NCI-H2081 (cell line): ENCODE results near the gene SPSB2.
"Not testable (repeated sequence)": the region's sequence is repeated elsewhere in the genome, so short reads cannot be mapped to it uniquely, and the experiment has no call there.

Experiments
- DNase-seq, 2 experiments: peaks; one replicate each; lab custom pipeline; 2025; lab: John Stamatoyannopoulos, UW

Gene SPSB2

DNA sequence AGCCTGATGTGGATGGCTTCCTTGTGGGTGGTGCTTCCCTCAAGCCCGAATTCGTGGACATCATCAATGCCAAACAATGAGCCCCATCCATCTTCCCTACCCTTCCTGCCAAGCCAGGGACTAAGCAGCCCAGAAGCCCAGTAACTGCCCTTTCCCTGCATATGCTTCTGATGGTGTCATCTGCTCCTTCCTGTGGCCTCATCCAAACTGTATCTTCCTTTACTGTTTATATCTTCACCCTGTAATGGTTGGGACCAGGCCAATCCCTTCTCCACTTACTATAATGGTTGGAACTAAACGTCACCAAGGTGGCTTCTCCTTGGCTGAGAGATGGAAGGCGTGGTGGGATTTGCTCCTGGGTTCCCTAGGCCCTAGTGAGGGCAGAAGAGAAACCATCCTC is 2.8 kb downstream of the SPSB2 start:
- not testable (repeated sequence) for DNase-seq

DNA sequence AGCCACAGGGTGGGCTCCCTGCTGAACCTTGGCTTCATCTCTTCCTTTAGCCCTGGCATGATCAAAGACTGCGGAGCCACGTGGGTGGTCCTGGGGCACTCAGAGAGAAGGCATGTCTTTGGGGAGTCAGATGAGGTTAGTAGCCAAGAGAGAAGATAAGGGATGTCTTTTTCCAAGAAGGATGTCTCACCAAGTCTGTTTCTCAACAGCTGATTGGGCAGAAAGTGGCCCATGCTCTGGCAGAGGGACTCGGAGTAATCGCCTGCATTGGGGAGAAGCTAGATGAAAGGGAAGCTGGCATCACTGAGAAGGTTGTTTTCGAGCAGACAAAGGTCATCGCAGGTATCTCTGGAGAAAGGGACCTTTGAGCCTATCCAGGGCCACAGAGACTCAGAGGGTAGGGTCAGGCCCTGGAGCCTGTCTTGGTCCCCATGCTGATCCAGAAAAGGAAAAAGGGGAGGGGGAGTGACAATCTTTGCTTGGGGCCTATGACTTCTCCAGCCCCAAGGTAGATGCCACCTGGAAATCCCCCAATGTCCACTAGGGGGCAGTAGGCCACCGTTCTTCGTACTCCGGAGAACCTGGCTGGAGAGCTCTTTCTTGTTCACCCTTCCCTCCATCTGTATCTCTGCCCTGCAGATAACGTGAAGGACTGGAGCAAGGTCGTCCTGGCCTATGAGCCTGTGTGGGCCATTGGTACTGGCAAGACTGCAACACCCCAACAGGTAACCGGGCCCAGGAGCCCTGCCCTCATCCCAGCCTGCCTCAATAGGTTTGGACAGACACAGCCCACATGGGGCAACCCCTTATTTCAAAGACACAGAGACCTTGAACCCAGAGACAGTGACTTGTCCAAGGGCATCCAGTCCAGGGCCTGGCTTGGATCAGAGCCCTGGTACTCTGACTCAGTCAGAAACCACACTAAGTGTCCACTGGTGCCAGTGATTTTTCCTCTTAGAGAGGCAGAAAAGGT is 3.8 kb downstream of the SPSB2 start:
- DNase-seq = peak; percentile 70 to 75

GRCh38 chr12:6868211-6869048 is 4.7 kb downstream of the SPSB2 start:
- DNase-seq = no peak

- DNase-seq = peak; percentile 69 to 82
These were observed 5.5 kb downstream of the SPSB2 start, which contains the start of gene TPI1 for GRCh38 chr12:6867413-6868210. TSS of gene TPI1 (plus strand) at chr12:6867531. CDS start at chr12:6867567, 36 bp downstream.

DNA sequence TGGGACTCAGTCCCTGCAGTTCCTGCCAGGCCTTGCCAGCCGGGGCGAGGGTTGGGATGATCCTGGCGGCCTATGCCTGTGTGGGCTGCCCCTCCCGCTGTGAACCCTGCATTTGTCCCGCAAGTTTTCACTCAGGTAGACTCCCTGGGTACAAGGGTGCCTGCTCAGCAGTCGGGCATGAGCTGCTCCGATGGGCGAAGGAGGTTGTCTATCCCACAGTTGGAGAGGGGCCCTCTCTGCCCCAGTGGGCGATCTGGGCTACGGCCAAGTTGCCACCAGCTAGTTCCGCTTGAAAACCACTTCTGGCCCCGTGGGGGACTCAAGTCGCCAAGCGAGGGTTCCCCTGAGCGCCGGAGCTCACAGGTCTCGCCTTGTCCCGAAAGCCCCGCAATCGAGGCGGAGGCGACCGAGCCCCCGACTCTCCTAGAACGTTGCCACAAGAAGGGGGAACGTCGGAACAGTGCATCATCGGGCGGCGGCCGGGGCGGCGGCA is 6.1 kb downstream of the SPSB2 start:
- no peak for DNase-seq

GRCh38 chr12:6866163-6866919 is 6.8 kb downstream of the SPSB2 start:
- DNase-seq = no peak

GRCh38 chr12:6865307-6865706 is 7.8 kb downstream of the SPSB2 start:
- not testable (repeated sequence) for DNase-seq

GRCh38 chr12:6863586-6864321 is 9.3 kb downstream of the SPSB2 start:
- DNase-seq = no peak

GRCh38 chr12:6863033-6863432 is 10.1 kb downstream of the SPSB2 start:
- no peak for DNase-seq

GRCh38 chr12:6861391-6861790 is 11.7 kb downstream of the SPSB2 start:
- no peak for DNase-seq

DNA sequence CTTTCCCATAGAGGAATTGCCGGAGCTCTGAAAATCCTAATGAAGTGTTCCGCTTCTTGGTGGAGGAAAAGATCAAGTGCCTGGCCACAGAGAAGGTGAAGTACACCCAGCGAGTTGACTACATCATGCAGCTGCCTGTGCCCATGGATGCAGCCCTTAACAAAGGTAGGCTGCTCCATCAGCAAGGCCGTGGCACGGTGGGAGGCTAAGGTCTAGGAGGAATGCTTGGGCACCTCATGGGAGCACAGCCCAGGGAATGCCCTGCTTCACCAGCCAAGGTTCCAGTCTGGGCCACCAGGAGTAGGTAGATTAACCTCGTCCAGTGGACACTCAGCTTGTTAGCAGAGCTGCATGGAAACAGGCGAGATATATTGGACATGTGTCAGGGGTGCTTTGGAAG is 12.2 kb downstream of the SPSB2 start:
- DNase-seq = no peak

- no peak for DNase-seq
These were observed 13.0 kb downstream of the SPSB2 start for GRCh38 chr12:6860116-6860515.

GRCh38 chr12:6858799-6859198 is 14.3 kb downstream of the SPSB2 start:
- no peak for DNase-seq

GRCh38 chr12:6855322-6855721 is 17.8 kb downstream of the SPSB2 start:
- no peak for DNase-seq

GRCh38 chr12:6854036-6854435 is 19.1 kb downstream of the SPSB2 start:
- DNase-seq = no peak

DNA sequence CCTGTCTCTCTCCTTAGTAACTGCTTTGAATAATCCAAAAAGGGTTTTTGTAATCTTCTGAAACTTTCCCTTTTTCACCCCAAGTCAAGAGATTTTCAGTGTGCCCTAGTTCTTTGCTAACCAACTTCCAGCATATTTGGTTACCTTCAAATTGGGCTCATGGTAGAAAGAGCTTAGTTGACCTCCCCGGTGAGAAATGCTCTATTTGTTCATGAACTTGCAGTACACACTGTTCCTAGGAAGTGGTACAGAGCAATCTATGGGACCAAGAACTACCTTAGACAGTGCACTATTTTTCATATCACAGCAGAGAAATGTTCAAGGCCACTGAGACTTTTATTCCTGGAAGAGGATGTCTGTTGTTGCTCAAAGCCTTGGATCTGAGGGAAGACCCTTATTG is 19.5 kb downstream of the SPSB2 start:
- DNase-seq = no peak

DNA sequence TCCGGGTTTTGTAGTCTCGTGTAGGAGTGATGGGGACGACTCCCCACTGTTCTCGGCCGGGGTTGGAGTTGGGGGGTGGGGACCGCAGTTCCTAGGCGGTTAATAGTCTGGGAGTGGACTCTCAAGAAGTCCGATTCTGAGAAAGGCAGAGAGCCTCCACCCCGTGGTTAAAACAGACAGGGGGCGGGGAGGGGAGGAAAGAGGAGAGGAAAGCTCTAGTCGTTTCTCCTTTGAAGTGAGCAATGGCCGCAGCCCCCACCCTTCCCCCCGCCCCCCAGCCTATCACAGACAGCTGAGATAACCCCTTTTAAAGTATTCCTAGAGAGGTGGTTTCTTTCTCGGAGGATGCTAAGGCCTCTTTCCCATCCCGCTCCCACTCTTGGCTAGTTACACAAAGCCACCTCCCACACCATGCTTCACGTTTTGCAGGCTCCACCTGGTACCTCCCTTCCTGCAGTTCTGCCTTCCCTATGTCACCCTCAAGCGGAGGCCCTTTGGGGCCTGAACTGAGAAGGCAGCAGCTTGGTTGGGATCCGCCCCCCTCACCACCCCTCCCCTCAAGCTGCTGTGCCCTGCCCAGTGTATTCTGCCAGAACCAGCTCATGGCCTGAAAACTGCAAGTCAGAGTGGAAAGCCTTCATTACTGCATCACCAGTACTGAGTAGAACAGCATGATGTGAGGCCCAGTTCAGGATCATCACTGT is 20.3 kb downstream of the SPSB2 start:
- DNase-seq = peak; percentile 12 to 37

DNA sequence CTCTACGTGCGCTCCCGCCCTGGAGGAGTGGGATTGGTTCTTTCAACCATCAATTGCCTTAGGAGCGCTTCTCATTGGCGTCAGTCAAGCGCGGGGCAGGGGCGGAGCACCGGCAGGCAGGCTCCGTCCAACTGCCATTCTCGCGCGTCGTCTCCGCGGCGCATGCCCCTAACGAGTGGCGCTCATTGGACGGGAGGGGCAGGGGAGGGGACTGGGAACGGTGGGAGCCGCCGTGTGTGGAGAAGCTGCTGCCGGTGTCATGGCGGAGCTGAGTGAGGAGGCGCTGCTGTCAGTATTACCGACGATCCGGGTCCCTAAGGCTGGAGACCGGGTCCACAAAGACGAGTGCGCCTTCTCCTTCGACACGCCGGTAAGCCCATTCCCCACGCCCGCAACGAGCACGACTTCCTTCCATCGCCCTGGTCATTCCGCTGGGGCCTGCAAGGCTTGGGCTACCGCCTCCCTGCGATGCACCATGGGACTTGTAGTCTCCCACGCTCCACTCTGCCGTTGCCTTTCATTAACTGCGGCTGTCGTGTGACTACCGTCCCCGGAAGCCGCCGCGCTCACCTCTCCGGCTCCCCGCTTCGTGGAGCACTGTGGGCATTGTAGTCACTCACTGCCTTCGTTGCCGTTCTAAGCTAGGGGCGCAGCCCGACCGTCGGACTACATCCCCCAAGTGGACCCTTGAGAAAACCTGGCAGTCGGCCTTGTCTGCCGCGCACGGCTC is 21.0 kb downstream of the SPSB2 start, which contains the start of gene USP5:
Gene USP5, plus strand, starts transcription at position 230 of the 730 bp plus-strand sequence. Its CDS starts 30 bp downstream, at position 260.
- peak; percentile 99 to 100 for DNase-seq
